ENCODE results near the gene CA12.
"Not testable (repeated sequence)": the region's sequence is repeated elsewhere in the genome, so short reads cannot be mapped to it uniquely, and the experiment has no call there.

Gene CA12

GRCh38 chr15:63357061-63357460 lies 24.6 kb downstream of the CA12 start:
- DNase-seq (ENCODE audit: low spot score) = no peak

DNA sequence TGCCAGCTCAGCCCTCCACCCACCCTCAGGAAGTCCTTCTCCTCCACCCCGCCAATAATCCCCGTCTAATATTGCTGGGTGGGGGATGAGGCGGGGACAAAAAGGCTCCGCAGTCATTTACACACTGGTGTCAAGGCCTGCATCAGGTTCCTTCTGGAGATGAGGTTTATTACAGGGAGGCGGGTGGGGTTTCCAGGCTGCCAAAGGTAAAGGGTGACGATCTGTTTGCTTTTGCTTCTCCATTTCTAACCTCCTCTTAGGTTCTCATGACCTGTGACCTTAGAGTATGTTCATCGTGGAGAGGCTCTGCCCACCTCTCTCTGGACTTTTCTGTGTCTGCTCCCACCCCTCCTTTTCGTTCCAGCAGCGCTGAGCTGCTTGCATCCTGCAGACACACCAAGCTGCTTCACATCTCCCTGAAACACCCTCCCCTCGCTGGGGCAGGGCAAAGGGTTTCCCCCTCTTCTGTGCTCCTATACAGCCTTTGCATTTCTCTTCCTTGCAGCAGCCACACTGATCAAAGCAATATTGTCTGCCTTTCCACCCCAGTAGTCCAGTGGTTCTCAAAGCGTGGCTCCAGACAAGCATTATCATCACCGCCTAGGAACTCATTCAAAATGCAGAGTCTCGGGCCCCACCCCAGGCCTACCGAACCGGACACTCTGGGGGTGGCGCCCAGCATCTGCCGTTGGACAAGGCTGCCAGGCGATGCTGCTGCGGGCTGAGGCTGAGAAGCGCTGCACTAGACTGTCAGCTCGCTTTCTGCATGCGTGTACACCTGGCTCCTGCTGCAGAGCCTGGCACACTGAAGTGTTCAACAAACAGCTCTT lies 26.6 kb downstream of the CA12 start:
- DNase-seq (ENCODE audit: low spot score) = no peak

DNA sequence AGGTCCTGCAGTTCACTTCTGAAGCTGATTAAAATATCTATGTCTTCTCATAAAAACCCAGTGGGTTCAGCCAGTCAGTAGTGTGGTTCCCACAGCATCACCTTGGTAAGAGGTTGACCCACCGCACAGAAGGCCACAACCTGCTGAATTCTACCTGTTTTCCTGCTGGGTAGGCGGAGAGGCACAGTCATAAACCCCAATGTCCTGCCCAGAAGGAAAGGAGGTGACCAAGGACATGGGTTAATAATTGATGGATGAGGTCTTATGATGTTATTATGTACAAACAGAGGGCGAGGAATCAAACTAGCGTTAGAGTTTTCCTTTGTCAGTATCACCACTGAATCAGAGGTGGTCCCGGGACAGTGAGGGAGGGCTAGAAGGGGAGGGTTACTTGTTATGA lies 27.8 kb downstream of the CA12 start:
- no peak for DNase-seq (ENCODE audit: low spot score)

- no peak for DNase-seq (ENCODE audit: low spot score)
These were observed 28.4 kb downstream of the CA12 start for GRCh38 chr15:63353261-63353660.

GRCh38 chr15:63352808-63353207 lies 28.8 kb downstream of the CA12 start:
- DNase-seq (ENCODE audit: low spot score) = no peak

DNA sequence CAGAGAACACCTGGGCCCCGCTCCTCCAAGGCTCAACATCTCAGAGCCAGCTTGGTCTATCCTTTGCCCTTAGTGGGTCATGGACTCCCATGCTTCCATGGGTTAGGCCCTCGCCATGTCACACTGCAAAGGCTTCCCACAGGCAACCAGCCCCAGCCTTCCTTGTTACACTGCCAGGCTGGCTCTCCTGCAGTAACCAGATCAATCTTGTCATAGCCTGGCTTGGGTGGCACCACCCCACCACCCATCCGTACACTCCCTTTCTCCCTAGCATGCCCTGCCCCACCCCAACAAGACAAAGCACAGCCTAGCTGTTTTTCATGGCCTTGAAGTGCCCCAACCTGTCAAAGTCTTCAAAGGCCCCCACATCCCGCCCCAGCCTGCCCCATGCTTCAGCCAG lies 30.5 kb downstream of the CA12 start:
- no peak for DNase-seq (ENCODE audit: low spot score)

GRCh38 chr15:63350178-63350621 lies 31.4 kb downstream of the CA12 start:
- DNase-seq (ENCODE audit: low spot score) = no peak

GRCh38 chr15:63349621-63350020 lies 32.0 kb downstream of the CA12 start:
- DNase-seq (ENCODE audit: low spot score) = no peak

DNA sequence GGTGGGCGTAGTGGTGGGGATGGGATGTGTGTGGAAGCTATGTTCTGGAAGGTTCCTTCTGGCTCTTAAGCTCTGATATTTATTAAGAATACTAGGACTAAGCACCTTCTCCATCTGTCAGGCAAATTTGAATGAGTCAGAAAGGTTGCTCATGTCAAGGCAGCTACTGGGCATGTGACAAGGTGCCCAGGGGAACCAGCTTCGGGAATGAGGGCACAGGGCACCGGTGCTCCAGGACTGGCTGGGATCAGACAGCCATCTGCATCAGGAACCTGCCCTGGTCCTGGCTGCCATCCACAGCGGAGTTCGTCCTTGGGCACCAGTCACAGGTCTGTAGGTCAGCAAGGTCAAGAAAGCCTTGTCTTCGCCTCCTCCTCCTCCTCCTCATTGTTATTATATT lies 32.5 kb downstream of the CA12 start:
- DNase-seq (ENCODE audit: low spot score) = no peak

GRCh38 chr15:63348392-63348791 lies 33.3 kb downstream of the CA12 start:
- DNase-seq (ENCODE audit: low spot score) = no peak

GRCh38 chr15:63347074-63347857 lies 34.4 kb downstream of the CA12 start:
- no peak for DNase-seq (ENCODE audit: low spot score)

DNA sequence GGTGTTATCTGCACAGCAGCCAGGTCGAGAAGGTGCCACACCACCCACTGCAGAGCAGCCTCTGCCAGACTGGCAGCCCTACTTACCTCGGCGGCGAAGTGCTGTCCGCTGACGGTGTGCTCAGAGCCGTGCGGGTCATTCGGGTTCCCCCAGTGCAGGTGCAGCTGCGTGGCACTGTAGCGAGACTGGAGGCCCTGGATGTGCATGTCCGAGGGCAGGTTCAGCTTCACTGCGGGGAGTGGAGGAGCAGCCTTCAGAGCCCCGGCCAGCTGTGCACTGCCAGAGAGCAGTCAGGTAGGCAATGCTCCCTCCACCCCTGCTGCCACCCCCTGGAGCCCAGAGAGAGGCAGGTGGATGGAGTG lies 36.3 kb downstream of the CA12 start:
- no peak for DNase-seq (ENCODE audit: low spot score)

DNA sequence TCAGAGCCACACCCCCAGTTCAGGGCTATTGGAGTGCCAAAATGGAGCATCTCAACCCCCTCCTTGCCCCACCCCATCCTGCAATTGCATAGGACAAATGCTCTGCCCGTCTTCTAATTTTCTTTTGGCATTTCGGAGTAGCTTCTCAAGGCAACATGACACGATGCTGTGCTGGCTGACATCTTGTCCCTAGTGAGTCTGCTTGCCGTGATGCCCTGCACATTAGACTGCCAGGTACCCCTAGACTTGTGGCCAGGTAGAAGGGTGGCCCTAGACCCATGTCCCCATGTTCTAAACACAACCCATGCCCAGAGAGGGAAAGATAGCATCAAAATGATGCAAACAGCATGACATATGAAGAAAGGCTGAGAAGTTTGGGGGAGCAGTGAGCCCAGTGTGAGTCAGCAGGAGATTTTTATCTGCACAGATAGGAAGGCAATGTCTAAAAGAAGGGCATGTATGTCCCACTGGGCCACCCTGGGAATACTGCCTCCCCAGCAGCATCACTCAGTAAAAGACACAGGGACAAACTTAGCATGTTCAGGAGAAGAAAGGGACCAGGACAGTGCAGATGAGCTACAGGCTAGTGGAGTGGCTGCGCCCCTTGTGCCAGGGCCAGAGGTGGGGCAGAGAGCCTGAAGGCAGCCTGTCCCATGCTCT lies 36.8 kb downstream of the CA12 start:
- no peak for DNase-seq (ENCODE audit: low spot score)

DNA sequence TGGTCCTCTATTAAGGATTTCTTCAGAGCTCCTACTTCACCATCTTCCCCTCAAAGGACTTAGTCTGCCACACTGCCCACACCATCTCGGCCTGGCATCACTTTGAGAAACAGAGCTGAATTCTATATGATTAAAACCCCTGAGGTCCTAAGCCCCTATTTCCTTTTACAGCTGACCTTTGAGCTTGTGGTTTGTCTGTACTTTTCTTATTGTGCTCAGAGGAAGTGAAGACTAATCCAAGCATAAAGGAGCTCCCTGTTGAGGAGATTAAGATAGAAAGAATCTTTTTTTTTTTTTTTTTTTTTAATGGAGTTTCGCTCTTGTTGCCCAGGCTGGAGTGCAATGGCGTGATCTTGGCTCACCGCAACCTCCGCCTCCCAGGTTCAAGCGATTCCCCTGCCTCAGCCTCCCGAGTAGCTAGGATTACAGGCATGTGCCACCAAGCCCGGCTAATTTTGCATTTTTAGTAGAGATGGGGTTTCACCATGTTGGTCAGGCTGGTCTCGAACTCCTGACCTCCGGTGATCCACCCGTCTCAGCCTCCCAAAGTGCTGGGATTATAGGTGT lies 38.6 kb downstream of the CA12 start:
- DNase-seq (ENCODE audit: low spot score) = not testable (repeated sequence)

DNA sequence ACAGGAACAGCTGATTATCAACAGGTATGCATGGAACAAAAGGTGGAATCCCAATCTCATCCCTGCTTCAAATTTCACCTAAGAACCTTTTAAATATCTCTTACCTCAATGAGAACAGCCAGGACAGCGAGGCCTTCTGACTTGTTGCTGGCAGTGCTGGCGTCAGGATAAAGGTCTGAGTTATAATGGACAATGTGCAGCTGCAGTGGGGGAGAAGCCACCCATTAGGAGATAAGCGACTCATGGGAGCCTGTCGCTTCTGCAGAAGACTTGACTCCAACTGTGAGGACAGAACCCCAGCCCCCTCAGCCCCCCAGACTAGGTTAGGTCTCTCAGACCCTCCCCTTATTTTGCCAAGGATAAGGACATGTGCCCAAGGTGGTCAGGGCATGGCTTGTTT lies 39.7 kb downstream of the CA12 start:
- no peak for DNase-seq (ENCODE audit: low spot score)

GRCh38 chr15:63340878-63341277 lies 40.8 kb downstream of the CA12 start:
- no peak for DNase-seq (ENCODE audit: low spot score)

- no peak for DNase-seq (ENCODE audit: low spot score)
These were observed 41.3 kb downstream of the CA12 start for GRCh38 chr15:63340353-63340752.

DNA sequence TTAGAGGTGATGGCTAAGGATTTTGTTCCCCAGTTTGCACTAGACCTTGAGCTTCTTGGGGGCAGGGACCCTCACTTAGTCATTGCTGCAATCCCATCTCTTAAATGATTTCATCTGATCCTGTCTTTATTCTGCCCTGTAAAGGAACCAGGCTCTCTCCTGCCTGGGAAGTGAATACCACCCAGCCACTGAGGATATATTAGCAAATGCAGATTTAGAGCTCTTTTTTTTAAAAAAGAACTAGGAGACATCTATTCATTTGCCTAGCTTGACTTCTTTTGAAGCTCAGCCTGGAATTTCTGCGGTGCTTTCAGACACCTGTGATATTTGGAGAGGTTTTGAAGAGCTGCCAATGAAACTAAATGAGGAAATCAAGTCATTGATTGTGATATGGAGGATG lies 41.8 kb downstream of the CA12 start:
- no peak for DNase-seq (ENCODE audit: low spot score)

- no peak for DNase-seq (ENCODE audit: low spot score)
These were observed 42.5 kb downstream of the CA12 start for GRCh38 chr15:63339006-63339766.

GRCh38 chr15:63338170-63338569 lies 43.5 kb downstream of the CA12 start:
- DNase-seq (ENCODE audit: low spot score) = no peak

DNA sequence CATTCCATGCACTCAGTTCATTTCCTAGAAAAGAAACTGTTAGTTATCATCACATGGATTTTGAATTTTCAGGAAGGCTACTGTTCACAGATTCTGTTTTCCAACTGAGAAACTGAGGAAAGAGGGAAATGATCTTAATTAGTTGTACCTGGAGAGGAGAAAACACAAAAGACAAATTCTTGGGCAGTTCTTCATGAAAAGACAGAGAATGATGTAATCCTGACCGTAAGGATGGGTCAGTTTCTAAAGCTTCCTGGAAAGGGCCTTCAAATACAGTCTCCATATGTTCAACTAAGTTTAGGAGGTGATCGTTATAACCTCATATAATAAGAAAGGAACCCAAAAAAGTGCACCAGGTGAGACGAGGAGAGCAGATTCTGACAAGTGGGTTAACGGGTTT lies 44.6 kb downstream of the CA12 start:
- no peak for DNase-seq (ENCODE audit: low spot score)
